ENCODE measurements around the gene FXR2.

The FXR2 gene

DNA sequence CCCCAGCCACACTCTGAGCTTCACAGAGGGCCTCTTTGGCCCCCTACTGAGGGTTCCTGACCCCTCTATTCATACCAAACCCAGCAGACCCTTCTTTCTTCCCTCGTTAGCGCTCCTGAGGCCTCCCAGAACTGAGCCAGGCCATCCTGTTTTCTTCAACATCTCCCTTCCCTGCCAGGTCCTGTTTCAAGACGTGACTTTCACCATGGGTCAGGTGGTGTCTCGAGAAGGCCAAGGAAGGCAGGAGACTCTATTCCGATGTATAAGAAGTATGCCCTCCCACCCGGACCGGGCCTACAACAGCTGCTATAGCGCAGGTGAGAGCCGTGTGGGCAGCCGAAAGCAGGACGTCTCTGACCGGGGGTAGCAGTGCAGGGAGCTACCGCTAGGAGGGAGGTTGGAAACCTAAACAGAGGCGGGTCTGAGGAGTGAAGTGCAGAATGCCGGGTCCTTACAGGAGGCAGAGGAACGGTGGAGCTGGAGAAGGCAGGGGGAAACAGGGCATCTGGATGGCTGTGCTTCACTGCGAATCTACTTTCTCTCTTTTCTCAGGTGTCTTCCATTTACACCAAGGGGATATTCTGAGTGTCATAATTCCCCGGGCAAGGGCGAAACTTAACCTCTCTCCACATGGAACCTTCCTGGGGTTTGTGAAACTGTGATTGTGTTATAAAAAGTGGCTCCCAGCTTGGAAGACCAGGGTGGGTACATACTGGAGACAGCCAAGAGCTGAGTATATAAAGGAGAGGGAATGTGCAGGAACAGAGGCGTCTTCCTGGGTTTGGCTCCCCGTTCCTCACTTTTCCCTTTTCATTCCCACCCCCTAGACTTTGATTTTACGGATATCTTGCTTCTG lies 54.3 kb downstream of the FXR2 start:
- intact Hi-C loops (cut with DNase I) = loop anchor here (2.0 kb wide), 2 partner anchors 46 to 124 kb away; no protein-coding TSS in a partner anchor
- peak in 21 of 42 donors; percentile 21 to 70 (median 48) for DNase-seq

DNA sequence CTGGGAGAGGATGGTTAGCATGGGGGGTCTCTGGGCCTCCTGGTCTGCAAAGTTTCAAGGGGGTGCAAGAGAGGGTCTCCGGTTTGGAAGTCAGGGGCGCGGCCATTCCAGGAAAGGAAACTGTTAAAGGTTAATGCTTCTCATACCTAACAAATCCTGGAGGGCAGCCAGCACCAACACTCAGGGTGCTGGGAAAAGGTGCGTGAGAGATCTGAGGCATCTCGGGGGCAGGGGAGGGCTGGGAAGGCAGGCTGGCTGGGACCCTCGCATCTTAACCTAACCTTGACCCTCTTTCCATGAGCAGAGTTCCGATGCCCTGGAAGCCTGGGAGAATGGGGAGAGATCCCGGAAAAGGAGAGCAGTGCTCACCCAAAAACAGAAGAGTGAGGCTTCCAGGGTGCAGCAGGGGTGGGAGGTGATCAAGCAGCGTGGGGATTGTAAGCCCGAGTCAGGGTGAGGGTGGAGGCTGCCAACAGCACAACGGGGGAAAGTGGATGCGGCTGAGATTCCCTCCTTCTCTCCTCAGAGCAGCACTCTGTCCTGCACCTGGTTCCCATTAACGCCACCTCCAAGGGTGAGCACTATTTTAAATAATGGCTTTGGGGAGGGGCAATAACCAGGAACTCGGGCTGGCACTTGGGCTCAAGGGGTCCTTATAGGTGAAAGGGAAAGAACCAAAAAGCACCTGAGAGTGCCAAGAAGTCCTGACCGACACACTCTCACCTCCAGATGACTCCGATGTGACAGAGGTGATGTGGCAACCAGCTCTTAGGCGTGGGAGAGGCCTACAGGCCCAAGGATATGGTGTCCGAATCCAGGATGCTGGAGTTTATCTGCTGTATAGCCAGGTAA lies 55.2 kb downstream of the FXR2 start:
- peak in 29 of 42 donors; percentile 32 to 86 (median 60) for DNase-seq
- intact Hi-C loops (cut with DNase I) = loop anchor here (2.0 kb wide), 2 partner anchors 45 to 123 kb away; no protein-coding TSS in a partner anchor

GRCh38 chr17:7558544-7559319 lies 56.0 kb downstream of the FXR2 start, which contains the start of gene TNFSF13:
TNFSF13 (plus strand) TSS chr17:7558750; CDS start chr17:7559040, 290 bp downstream.
- intact Hi-C loops (cut with DNase I) = no loop called here
- peak in 16 of 42 donors; percentile 30 to 69 (median 43) for DNase-seq

- peak in 40 of 42 donors; percentile 49 to 88 (median 74) for DNase-seq
- intact Hi-C loops (cut with DNase I) = no loop called here
Observed at GRCh38 chr17:7557775-7558543, 56.7 kb downstream of the FXR2 start.

DNA sequence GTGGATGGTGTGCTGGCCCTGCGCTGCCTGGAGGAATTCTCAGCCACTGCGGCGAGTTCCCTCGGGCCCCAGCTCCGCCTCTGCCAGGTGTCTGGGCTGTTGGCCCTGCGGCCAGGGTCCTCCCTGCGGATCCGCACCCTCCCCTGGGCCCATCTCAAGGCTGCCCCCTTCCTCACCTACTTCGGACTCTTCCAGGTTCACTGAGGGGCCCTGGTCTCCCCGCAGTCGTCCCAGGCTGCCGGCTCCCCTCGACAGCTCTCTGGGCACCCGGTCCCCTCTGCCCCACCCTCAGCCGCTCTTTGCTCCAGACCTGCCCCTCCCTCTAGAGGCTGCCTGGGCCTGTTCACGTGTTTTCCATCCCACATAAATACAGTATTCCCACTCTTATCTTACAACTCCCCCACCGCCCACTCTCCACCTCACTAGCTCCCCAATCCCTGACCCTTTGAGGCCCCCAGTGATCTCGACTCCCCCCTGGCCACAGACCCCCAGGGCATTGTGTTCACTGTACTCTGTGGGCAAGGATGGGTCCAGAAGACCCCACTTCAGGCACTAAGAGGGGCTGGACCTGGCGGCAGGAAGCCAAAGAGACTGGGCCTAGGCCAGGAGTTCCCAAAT lies 57.4 kb downstream of the FXR2 start:
- DNase-seq = no peak
- intact Hi-C loops (cut with DNase I) = no loop called here

DNA sequence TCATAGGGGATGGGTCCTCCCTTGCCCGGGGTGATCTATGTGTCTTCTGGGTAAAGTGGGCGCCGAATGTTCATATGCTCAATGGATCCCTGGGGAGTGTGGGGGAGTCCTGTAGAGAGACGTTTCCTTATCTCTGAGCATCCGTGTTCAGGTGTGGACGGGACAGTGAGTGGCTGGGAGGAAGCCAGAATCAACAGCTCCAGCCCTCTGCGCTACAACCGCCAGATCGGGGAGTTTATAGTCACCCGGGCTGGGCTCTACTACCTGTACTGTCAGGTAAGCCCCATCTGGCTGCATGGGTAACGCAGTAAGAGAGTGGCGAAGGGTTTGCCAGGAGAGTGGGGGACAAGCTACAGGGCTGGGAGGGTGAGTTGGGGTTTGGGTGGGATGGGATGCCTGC lies 58.1 kb downstream of the FXR2 start:
- no peak for DNase-seq
- intact Hi-C loops (cut with DNase I) = no loop called here

GRCh38 chr17:7555320-7555948 lies 59.3 kb downstream of the FXR2 start:
- intact Hi-C loops (cut with DNase I) = no loop called here
- no peak for DNase-seq

GRCh38 chr17:7553356-7553755 lies 61.3 kb downstream of the FXR2 start:
- intact Hi-C loops (cut with DNase I) = no loop called here
- DNase-seq = no peak

GRCh38 chr17:7552621-7553051 lies 62.1 kb downstream of the FXR2 start:
- peak in 4 of 42 donors; percentile 6 to 31 (median 25) for DNase-seq
- intact Hi-C loops (cut with DNase I) = no loop called here

DNA sequence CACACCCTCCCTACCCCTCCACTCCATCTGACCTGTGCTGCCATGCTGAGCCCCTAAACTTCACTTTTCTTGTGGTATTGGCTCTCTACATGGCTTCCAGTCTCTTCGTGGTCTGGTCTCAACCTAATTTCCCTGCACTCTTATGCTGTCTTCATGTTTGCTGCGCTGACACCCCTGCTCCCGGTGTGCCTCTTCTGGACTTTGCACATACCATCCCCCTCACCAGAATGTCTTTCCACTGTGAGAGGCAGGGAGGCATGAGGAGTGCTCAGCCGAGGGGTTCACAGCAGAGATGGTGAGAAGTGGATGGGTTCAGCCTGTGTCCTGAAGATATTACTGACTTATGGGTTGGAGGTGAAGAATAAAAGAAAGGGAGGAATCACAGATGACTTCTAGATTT lies 63.3 kb downstream of the FXR2 start:
- intact Hi-C loops (cut with DNase I) = no loop called here

DNA sequence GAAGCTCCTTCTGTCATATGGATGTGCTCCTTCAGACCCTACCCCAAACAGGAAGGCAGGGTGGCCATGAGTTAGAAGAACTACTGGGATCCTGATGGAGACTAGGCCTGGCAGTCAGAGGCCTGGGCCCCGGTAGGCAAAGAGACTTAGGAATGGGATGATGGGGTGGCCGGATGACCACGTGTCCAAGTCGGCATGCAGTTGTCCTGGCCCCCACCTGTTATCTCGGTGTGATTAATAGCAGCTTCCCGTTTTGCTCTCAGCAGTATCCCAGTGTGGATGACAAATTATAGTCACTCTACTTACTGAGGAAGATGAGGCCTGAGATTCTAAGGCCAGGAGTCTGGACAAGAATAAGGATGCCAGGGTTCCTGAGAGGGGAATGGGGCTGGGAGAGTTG lies 64.4 kb downstream of the FXR2 start:
- no peak for DNase-seq
- intact Hi-C loops (cut with DNase I) = no loop called here

More for the DNA sequence above, 63.3 kb downstream of the FXR2 start:
- no peak for DNase-seq

- intact Hi-C loops (cut with DNase I) = no loop called here
- peak in 41 of 42 donors; percentile 36 to 90 (median 69) for DNase-seq
Observed at GRCh38 chr17:7549401-7550055, 65.2 kb downstream of the FXR2 start.

DNA sequence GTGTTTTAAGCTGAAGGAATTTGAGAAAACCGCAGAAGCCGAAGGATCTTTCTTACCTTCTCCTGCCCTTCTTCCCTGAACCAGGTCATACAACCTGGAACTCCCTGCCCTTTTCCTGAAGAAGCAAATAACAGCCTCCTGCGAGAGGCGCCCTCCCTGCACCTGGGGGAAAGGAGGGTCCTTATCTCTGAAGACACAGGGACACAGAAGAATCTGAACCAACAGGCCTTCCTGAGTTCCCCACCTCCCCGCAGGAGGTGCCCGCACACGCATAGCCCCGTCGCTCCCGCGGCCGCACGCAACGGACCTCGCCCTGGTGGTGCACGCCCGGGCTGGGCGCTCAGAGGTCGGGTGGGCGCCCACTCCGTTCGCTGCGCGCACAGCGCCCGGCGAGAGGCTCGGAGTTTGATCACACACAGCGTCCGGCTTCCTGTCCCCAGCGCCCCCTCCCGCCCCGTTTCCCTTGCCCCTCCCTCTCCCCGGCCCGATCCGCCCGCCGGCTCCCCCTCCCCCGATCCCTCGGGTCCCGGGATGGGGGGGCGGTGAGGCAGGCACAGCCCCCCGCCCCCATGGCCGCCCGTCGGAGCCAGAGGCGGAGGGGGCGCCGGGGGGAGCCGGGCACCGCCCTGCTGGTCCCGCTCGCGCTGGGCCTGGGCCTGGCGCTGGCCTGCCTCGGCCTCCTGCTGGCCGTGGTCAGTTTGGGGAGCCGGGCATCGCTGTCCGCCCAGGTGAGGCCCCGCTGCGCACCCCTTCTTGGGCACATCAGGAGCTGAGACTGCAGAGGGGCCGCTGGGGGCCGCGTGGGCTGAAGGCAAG lies 65.9 kb downstream of the FXR2 start, which contains the start of gene TNFSF12:
TSS of gene TNFSF12 (plus strand) at position 474 of the 816 bp plus-strand sequence. CDS start at position 570, 96 bp downstream.
- intact Hi-C loops (cut with DNase I) = no loop called here
- peak in 41 of 42 donors; percentile 18 to 83 (median 66) for DNase-seq

DNA sequence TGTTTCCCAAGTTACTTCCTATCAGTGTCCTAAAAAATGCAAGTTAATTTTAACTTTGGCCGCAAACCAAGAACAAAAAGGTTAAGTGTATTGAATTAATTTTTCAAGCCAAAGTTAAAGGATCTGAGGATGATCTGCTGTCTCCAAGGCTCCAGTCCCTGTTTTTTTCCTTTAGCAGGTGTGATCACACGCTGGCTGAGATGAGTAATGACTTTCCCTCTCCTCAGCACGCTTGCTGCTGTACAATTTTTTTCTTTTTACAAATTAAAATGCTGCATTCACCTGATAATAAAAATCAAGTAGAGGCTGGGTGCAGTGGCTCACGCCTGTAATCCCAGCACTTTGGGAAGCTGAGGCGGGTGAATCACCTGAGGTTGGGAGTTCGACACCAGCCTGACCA lies 69.8 kb downstream of the FXR2 start:
- DNase-seq = peak in 9 of 42 donors; percentile 21 to 55 (median 28)
- intact Hi-C loops (cut with DNase I) = no loop called here

Data from head of caudate nucleus (tissue), 42 donors.